Ishikawa (cell line): ENCODE data around the gene PSMF1.

Experiments
- CEBPB ChIP-seq: IDR thresholded peaks from 2 replicates; pipeline ENCODE4 v1.6.1; 2012
- CREB1 ChIP-seq: IDR thresholded peaks from 2 replicates; pipeline ENCODE4 v1.6.1; 2012; ENCODE audit warnings: low read depth
- EGR1 ChIP-seq: IDR thresholded peaks from 2 replicates; pipeline ENCODE4 v1.6.1; 2012
- EP300 ChIP-seq: IDR thresholded peaks from 2 replicates; pipeline ENCODE4 v1.6.1; 2012; ENCODE audit warnings: borderline replicate concordance
- FOXM1 ChIP-seq: IDR thresholded peaks from 2 replicates; pipeline ENCODE4 v1.6.1; 2012; ENCODE audit warnings: low read depth, borderline replicate concordance
- MAX ChIP-seq: IDR thresholded peaks from 2 replicates; pipeline ENCODE4 v1.6.1; 2012
- NFIC ChIP-seq: IDR thresholded peaks from 2 replicates; pipeline ENCODE4 v1.6.1; 2012
- RAD21 ChIP-seq: IDR thresholded peaks from 2 replicates; pipeline ENCODE4 v1.6.1; 2012; ENCODE audit warnings: low read depth
- REST ChIP-seq: IDR thresholded peaks from 2 replicates; pipeline ENCODE4 v1.6.1; 2012; ENCODE audit warnings: low read depth, mild to moderate bottlenecking
- TAF1 ChIP-seq: IDR thresholded peaks from 2 replicates; pipeline ENCODE4 v1.6.1; 2012; ENCODE audit warnings: low read depth, mild to moderate bottlenecking
- TCF12 ChIP-seq: IDR thresholded peaks from 2 replicates; pipeline ENCODE4 v1.6.1; 2012; ENCODE audit warnings: low read depth
- TEAD4 ChIP-seq: IDR thresholded peaks from 2 replicates; pipeline ENCODE4 v1.6.1; 2012
- USF1 ChIP-seq: IDR thresholded peaks from 2 replicates; pipeline ENCODE4 v1.6.1; 2012
- YY1 ChIP-seq: IDR thresholded peaks from 2 replicates; pipeline ENCODE4 v1.6.1; 2012; ENCODE audit warnings: low read depth

- TF ChIP-seq YY1 (no peak), USF1 (no peak), RAD21 (no peak), FOXM1 (no peak), MAX (no peak), REST (no peak), EP300 (no peak), NFIC (no peak), TAF1 (no peak), CREB1 (no peak), CEBPB (no peak), TEAD4 (no peak), EGR1 (no peak), TCF12 (no peak)
Measured at GRCh38 chr20:1187605-1188171, 69.3 kb downstream of the PSMF1 start.
